KG1 (cell line): ENCODE measurements around the gene C12orf56.

ENCODE experiments used
- DNase-seq: peaks from one replicate; lab custom pipeline; 2025; lab: John Stamatoyannopoulos, UW

C12orf56 gene, protein sequence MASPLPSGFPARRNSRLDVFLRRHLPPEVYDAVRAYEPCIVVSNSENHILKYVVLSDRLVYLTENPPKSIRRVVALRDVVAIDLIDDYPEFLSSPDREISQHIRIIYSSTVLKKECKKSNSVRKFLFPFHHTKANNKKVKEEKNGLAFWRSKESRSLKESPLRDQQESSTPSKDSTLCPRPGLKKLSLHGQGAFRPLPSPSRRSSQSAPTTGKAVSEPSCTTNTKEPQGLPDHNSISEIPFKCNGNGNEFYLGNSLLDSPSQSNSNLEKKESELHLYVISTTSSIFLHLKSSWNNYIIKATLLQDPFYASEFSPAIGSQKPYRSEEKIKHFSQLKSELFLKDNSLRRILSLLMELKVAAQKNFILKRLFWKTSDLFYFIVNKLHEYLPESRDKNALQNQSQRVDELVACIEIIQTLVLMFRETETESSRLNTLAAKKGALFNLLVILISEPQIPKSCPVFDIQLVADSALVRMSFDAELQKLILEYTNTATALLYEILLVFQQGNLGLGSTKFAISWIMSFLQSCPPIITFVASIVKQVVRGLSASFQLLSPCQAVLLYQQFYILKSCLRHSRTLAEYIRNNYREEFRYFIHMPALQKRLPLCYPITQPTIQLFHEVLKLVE

DNA sequence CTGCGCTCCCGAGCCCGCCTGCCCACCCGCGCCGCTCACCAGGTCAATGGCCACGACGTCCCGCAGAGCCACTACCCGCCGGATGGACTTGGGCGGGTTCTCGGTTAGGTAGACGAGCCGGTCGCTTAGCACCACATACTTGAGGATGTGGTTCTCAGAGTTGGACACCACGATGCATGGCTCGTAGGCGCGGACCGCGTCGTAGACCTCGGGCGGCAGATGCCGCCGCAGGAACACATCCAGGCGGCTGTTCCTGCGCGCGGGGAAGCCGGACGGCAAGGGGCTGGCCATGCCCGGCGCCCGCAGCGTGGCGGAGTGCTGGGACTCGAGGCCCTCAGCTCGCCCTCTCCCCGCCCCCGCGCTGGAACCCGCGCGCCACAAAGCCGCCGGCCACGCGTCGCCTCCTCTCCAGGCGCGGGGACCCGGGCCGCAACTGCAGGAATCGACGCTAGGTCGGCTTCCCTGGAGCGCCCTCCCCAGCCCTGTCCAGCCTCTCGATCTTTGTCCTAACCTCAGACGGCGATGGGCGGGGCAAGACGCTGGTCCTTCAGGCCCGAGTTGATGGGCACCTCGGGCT, at the start of gene C12orf56:
C12orf56 (minus strand) TSS at position 484 of the 577 bp plus-strand sequence; CDS start at position 291, 193 bp downstream.
- no peak for DNase-seq

DNA sequence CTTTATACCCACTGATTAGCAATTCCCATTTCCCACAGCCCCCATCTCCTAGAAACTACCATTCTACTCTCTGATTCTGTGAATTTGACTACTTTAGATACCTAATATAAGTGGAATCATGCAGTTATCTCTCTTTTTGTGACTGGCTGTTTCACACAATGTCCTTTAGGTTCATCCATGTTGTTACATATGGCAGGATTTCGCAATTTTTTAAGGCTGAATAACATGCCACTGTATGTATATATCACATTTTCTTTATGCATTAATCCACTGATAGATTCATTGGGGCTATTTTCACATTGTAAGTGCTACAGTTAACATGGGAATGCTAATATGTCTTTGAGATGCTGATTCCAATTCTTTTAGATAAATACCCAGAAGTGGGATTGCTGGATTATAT, 49.5 kb upstream of the C12orf56 start:
- no peak for DNase-seq

DNA sequence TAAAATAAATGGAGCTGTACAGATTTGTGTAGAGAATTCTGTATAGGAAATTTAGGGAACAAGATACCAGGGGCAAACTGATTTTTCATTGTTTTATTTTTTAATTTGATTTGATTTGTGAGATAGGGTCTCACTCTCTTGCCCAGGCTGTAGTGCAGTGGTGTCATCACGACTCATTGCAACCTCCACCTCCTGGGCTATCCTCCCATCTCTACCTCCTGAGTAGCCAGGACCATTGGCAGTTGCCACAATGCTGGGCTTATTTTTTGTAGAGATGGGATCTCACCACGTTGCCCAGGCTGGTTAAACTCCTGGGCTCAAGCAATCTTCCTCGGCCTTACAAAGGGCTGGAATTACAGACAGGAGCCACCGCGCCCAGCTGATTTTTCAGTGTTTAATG, 43.4 kb upstream of the C12orf56 start:
- DNase-seq, result no peak

DNA sequence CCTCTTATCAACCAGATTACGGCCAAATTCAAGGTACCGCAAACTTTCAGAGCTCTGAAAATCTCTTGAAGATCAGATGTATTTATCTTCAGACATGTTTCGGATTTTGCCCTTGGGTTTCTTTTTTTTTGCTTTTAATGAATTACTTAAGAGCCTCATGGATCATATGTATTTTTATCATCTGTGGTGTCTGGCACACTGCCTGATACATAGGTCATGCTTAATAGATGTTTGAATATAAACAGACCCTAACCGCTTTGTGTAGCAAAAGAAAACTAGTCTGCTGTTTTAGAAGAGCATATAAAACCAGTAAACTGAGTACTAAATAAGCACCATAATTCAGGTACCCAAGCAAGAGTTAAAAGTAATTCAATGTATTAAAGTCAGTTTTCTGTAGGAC, 41.2 kb upstream of the C12orf56 start:
- DNase-seq, result no peak

DNA sequence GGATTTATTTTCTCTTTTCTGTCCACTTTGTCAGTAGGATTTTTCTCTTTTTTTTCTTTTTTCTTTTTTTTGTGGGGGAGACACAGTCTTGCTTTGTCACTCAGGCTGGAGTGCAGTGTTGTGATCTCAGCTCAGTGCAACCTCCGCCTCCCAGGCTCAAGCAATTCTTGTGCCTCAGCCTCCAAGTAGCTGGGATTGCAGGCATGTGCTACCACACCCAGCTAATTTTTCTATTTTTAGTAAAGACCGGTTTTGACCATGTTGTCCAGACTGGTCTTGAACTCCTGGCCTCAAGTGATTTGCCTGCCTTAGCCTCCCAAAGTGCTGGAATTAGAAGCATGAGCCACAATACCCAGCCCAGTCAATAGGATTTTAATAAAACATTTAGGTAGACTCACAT, 40.3 kb upstream of the C12orf56 start:
- DNase-seq, result no peak

DNA sequence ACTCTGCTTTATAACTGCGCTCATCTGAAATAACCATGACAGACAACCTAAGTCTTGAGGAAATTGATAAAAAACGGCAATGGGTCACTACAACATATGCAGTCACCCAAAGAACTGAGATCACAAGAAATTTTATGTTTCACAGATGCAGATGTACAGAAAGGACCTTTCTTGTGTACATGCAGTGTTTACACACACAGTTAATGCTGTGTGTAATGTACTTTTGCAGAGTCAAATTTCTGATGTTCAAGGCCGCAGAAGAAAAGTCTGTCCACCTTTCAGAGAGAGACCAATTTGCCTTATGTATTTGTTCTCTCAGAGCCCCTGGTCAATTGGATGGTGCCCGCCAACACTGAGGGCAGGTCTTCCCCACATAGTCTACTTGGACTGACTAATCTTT, 38.4 kb upstream of the C12orf56 start:
- no peak for DNase-seq

DNA sequence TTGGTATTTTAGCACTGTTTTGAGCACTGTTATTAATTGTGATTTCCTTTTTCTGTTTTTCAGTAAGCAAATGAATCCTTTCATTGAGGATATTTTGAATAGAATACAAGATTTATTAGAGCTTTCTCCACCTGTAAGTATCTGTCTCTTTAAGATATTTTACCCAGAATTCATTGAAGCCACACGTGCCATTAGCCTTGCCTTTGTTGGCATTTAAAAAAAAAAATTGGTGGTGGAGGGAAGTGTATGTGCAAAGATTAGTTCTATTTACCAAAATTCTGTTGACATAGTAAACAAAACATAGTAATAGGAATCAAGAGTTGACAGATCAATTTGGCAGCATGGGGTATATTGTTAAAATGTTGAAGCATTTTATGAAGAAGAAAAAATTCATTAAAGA, 37.4 kb upstream of the C12orf56 start:
- no peak for DNase-seq

DNA sequence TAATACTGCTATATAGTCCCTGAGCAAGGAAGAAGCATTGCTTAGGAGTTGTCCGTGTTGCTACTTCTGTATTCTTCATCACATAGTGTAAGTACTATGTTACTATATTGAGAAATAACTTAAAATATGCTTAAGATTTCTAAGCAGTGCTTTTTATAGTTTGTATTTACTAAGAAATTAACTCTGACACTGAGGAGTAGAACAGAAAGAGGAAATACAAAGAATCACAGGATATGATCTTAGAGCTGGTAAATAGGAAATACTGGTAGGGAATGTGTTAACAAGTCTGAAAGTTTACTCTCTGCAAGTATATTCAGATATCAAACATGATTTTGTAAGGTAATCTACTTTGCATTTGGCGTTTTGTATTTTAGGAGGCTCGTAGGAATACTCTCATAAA, 29.1 kb upstream of the C12orf56 start:
- DNase-seq, result no peak

DNA sequence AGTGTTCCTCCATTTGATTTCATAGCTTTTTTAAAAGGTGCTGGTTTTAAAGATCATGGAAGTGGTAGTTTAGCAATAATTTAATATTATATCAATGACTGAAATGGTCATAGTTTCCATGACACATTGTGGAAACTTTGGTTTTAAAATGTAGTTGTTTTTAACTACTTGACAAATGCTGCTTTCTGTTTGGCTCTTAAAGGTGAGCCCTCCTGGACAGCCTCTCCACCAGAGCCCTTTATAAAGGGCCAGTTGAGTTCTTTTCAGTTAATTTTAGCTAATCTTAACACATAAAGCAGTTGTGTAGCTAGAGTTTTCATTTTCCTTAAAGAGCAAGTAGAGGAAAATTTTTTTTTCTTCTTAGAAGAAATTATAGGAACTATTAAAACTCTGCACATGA, 27.7 kb upstream of the C12orf56 start:
- no peak for DNase-seq

DNA sequence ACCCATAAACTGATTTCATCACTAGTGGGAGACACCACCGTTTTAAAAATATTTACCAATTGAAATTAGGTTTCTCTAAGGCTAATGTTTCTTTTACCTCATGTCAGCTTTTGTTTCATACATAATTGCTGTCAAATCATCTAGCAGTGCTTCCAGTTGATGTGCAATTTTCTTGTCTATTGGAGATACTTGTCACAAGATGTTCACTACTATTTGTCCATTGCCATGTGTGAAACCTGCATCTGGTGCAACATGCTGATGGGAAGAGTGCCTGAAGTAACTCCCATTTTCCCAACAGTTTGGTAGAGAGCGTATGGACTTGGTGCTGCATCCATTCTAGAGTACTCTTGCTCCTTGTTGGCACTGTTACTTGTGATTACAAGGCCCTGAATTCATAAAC, 23.3 kb upstream of the C12orf56 start:
- DNase-seq, result no peak

DNA sequence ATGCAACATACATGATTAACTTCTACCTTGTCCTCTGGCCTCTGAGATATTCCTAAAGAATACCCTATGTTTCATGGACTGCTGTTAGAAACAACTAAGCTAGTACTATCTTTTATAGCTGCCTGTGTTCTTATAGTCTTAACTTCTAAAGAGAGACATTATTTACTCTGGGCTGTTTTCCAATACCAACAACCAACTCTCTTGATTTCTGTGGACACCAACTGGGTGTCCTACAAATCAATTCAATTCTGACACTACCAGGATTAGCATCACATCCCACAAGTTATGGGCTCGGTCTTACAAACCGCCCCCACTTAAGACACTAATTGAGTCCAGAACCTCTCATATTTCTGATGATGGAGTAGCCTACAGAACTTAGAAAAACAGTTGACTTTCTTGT, 21.9 kb upstream of the C12orf56 start:
- no peak for DNase-seq

DNA sequence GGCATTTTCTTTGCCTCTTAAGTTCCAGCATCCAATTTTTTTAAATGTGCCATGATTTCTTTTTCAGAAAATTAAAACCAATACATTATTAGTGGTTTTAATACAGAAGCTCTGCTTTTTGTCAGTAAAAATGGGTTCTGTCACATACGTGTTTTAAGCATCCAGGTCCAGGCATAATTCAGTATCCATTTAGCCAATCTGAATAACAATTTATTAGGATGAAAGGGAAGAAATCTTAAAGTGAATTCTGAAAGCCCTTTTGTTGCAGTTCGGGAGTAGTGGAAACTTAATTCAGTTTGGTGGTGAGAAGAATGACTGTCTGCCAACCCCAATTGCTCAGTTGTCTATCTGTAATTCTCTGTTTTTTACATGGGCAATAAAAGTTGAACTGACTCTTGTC, 20.9 kb upstream of the C12orf56 start:
- DNase-seq, result no peak

DNA sequence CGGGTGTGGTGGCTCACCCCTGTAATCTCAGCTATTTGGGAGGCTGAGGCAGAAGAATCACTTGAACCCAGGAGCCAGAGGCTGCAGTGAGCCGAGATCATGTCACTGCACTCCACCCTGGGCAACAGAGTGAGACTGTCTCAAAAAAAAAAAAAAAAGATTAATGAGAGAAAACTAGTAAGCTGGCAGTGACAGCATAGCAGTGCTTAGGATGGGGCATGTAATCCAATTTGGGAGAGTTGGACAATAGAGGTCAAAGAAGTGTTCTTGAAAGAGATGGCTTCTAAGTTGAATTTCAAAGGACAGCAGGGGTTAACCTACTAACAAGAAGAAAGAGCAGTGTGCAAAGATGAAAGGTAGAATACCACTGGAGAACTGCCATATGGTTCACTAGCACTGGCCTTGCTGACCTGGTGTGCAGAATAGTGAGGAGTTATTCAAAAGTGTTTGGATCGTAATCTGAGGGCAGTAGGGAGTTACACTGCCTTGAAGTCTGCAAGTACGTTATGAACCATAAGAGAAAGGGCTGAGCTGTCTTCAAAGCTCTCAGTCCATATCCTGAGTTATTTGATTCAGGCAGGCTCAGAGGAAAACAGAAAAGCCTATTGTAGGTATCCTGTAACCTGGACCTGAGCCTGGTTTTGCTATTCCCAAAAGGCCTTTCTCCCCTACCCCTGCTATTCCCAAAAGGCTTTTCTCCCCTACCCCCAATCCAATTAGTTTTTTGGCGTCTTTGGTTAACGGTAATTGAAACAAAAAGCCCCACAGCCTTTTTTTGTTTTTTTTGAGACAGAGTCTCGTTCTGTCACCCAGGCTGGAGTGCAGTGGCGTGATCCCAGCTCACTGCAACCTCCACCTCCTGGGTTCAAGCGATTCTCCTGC, 17.0 kb upstream of the C12orf56 start:
- DNase-seq, result no peak

DNA sequence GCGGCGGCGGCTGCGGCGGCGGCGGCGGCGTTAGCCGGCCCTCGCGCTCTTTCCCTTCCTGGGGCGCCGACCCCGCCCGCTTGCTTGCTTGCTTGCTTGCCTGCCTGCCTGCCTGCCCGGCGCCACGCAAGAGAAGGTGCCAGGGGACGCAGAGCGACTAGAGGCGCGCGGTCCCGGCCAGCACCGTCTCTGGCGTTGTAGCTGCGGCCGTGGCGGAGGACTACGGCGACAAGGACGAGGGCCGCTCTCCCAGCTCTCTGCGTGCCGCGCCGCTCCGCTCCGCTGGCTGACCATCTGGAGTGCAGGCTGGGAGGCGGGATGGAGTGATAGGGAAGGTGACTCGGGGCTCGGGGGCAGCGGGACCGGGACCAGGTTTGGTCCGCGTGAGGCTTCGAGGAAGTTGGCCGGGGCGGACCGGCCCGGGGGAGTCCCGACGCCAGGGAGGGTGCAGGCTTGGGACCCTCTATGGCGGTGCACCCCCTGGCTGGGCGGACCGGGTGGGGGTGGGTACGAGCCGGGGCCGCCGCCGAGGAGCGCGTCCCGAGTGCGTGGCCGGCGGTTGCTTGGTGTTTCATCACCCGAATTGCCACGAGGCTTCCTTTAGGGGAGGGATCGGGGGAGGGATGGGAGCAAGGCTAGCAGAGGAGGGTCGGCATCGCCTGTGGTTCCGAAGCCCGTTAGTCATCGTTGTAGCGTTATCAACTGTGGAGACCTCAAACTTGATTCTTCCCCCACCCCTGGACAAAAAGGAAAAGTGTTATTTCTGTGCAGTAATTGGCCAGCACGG, 14.1 kb upstream of the C12orf56 start:
- DNase-seq, result peak; percentile 16

DNA sequence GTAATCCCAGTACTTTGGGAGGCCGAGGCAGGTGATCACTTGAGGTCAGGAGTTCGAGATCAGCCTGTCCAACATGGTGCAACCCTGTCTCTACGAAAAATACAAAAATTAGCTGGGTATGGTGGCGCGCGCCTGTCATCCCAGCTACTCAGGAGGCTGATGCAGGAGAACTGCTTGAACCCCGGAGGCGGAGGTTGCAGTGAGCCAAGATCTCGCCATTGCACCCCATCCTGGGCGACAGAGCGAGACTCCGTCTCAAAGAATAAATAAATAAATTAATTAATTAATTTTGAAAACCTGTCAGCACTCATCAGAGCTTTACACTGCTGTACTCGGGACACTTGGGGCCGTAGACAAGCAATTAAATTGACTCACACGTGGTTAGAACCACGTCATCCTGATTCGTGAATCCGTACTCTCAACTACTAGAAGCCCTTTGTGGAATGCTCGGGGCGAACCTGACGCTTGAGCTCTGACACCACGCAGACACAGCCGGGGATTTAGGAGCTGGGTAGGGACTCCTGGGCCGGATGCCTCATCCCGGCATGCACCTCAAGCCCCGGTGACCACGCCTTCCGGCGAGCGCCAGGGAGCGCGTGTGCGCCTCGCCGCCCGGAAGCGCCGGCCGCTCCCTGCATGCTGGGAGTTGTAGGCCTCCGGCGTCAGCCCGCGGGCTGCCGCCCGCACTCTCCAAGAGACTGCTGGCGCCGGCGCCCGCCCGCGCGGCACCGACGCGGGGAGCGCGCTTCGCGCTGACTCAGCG, 13.3 kb upstream of the C12orf56 start, which contains the start of gene XPOT:
XPOT (plus strand) TSS at position 686 of the 763 bp plus-strand sequence. CDS start 5,644 bp downstream, outside the sequence.
- DNase-seq, result peak; percentile 66

DNA sequence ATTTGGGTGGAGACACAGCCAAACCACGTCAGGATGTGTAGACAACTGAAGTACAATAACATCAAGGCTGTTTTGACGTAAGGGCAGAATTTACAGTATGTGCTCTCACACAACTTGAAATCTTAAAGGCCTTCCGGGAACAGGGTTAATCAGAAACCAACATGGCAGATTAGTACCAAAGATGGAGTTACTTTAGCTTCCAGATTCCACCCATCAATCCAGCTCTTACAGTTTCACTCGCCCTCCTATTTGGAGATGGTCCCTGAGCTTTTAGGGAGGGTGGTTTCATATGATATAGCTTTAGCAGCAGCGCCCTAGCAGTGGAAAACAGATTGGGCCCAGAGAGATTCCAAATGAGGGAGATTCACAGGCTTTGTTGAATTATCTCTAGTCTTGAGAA, 11.6 kb upstream of the C12orf56 start:
- DNase-seq, result no peak

DNA sequence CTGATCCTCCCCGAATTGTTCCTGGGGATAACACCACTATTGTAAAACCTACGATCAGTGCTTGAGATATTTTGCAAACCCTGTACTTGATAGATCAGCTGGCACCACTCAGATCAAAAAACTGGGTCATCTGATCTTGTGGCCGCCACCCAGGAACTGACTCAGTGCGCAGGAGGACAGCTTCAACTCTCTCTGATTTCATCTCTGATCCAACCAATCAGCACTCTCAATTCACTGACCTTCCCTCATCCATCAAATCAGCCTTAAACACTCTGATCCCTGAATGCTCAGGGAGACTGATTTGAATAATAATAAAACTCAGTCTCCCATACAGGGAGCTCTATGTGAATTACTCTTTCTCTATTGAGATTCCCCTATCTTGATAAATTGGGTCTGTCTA, 9.5 kb upstream of the C12orf56 start:
- no peak for DNase-seq

DNA sequence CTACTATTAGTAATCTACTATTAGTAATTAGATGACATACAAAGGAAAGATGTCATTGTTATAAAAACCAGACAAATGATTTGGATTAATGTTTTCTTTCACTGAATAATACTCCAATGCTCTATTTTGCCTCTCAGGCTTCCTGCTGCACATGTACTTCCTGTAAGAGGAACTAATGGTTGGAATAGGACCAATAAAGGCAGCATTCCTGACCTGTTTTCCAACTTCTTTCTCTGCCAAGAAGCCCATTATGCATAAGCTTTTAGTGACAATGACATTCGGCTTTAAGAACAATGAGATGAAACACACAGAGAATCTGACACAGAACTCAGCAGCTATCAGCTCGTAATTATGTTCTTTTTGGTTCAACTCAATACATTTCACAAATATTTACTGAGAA, 5.2 kb upstream of the C12orf56 start:
- no peak for DNase-seq

DNA sequence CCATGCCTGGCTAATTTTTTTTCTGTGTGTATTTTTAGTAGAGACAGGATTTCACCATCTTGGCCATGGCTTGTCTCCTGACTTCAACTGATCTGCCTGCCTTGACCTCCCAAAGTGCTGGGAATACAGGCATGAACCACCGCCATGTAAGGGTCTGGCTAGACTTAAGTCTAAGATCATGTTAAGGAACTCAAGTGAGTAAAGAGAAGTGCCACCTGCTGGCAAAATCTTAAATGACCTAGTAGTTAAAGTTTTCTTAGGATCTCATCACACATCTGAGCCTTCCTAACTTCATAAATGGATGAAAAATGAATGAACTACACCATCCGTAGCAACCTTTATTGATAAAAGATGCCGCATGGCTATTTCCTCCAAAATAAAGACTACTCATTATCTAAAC, 1.7 kb upstream of the C12orf56 start:
- no peak for DNase-seq

DNA sequence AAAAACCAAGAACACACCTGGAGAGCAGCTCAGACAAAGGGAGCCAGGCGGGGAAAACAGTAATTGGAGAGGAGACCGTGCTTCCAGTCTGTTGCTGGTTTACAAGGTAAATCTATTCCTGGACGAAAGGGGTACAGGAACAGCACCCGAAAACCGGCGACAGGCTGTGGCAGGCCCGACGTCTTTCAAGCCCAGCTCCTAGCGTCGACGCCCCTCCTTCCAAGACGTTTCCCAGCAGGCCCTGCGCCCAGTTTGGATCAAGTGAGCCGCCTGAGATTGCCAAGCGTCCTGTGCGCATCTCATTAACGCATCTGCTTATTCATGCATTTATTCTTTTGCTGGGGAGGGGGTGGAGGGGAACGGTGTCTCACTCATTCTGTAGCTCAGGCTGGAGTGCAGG, 1.4 kb downstream of the C12orf56 start:
- no peak for DNase-seq
